AG04450 (cell line): Measurements from ENCODE around the gene TFAP2A. TPM values are rescaled to one million over a fixed set of nuclear protein-coding genes. Genes with fewer than 3 reads are reported as not detected.

Source experiments
- CTCF ChIA-PET: fragments of 300-600, 350-600 bp; formaldehyde crosslinking; extraction: SDS; loops from one replicate; lab custom pipeline; 2022; ENCODE audit warnings: antibody characterized with exemption, inconsistent platforms; lab: Charles Lee
- POLR2A ChIA-PET: fragments of 350-600 bp; formaldehyde crosslinking; extraction: SDS; loops from one replicate; lab custom pipeline; 2021; ENCODE audit warnings: antibody characterized with exemption, inconsistent platforms; lab: Yijun Ruan, JAX
- DNase-seq: peaks from one replicate; pipeline ENCODE4 v3.0.0-alpha.2; 2011; ENCODE audit warnings: low read depth, low spot score
- H3K27ac ChIP-seq: one replicate; pipeline ENCODE4 v1.5.1; 2012; ENCODE audit warnings: low read depth, low read length, control low read depth
- H3K27me3 ChIP-seq: one replicate; pipeline ENCODE4 v1.6.0; 2012; ENCODE audit warnings: low read length; ENCODE audit not compliant: control insufficient read depth, insufficient read depth
- H3K4me3 ChIP-seq: 2 replicates; pipeline ENCODE4 v1.5.1; 2011; ENCODE audit warnings: mild to moderate bottlenecking, low read depth, low read length, control low read depth
- H3K9me3 ChIP-seq: 2 replicates; pipeline ENCODE4 v1.5.1; 2012; ENCODE audit warnings: low read length; ENCODE audit not compliant: control insufficient read depth, insufficient read depth
- CTCF ChIP-seq: IDR thresholded peaks from 2 replicates; pipeline ENCODE4 v1.5.1; 2011; ENCODE audit warnings: low read depth, low read length, control low read depth, inconsistent platforms
- polyA plus RNA-seq: library from polyadenylated mRNA; depleted of rRNA; stranded (reverse); fragments of >200 nt; gene quantifications from 2 replicates; pipeline ENCODE4 v1.2.3, GENCODE V29; 2011

TFAP2A gene
- polyA plus RNA-seq, 1 experiment: 2.3 TPM

- Histone ChIP-seq H3K27ac (peak overlapping the region; percentile 39), H3K9me3 (peaks cover 26% of the 10 kb centered on the region), H3K27me3 (peaks cover 93% of the 10 kb centered on the region), H3K4me3 (peak overlapping the region; percentile 63)
- ChIA-PET POLR2A (interaction anchor here (0.6 to 1.5 kb wide), 2 partner anchors 12 to 34 kb away, joined by 4 to 6 read pairs; no protein-coding TSS in a partner anchor), CTCF (interaction anchor here (0.6 to 2.7 kb wide), 11 partner anchors 8 to 1431 kb away, joined by 3 to 10 read pairs (median 4); no protein-coding TSS in a partner anchor)
- TF ChIP-seq CTCF: no peak
- no peak for DNase-seq
Measured at GRCh38 chr6:10413850-10414738, 780 bp downstream of the TFAP2A start.

GRCh38 chr6:10413262-10413849, 1.5 kb downstream of the TFAP2A start:
- POLR2A ChIA-PET: interaction anchor here (0.7 to 1.5 kb wide), 2 partner anchors 13 to 27 kb away, joined by 4 to 10 read pairs; no protein-coding TSS in a partner anchor
- CTCF ChIA-PET: interaction anchor here (0.7 to 2.7 kb wide), 2 partner anchors 12 to 1430 kb away, joined by 3 to 10 read pairs; no protein-coding TSS in a partner anchor
- Histone ChIP-seq H3K9me3 (peaks cover 21% of the 10 kb centered on the region), H3K27me3 (peaks cover 90% of the 10 kb centered on the region), H3K4me3 (peak overlapping the region; percentile 63), H3K27ac (peak overlapping the region; percentile 39)
- TF ChIP-seq CTCF: no peak
- DNase-seq: no peak

DNA sequence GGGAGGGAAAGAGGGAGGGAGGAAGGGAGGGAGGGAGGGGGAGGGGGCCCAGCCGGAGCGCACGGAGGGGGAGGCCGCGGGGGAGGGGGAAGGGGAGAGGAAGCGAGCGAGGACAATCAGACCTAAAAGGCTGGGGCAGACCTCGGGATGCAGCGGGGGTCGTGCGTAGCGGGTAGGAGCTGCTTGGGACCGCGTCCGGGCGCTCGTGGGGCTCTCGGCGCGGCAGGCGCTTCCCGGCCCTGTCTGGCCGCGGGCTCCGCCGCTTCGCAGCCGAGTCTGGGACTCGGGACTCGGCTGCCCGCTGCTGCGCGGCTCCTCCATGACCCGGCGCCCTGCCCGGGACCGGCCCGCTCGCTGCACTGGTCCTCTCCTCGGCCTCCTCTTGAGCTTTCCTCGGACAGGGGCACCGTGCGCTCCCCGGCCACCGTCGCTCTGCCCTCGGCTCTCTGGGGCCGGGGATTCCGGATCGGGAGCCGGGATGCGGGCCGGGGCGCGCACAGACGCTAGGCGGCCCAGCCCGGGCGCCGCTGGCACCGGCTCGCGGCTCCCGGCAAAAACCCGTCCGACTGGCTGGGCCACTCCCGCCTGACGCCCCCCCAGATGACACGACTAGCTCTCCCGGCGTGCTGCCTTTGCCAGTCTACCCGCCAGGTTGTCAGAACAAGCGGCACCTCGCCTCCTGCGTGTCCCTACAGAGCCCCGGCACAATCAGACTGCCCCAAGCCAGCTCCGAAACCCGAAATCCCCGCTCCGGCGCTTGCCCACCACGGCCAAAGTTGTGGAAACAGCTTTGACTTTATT, 2.2 kb downstream of the TFAP2A start:
- POLR2A ChIA-PET: interaction anchor here (0.6 to 0.7 kb wide), 2 partner anchors 27 to 1430 kb away, joined by 3 to 10 read pairs; no protein-coding TSS in a partner anchor
- no peak overlapping the region for H3K27ac ChIP-seq

DNA sequence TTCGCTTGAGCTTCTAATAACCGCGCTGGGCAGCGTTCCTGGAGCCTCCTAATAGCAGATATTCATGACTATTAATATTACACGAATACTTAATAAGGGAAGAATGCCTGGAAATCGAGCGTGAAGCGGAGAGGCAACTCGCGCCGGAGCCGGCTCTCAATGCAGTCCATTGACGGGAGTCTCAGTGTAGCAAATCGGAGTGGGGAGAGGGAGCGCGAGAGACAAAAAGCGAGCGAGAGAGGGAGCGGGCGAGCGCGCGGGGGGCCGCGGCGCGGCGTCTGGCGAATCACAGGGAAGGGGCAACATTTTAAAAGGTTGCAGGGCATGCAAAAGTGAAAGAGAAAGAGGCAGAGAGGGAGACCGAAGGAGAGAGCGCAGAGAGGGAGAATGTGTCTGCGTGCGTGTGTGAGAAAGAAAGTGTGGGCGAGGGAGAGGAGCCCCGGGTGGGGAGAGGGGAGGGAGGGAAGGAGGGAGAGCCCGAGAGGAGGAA, 2.9 kb downstream of the TFAP2A start:
- peaks cover 11% of the 10 kb centered on the region; the same call in 1 of the 2 replicates for H3K9me3 ChIP-seq
- ChIA-PET POLR2A (no interaction called here), CTCF (no interaction called here)
- peaks cover 76% of the 10 kb centered on the region for H3K27me3 ChIP-seq
- peak overlapping the region; percentile 57 for H3K27ac ChIP-seq
- peak overlapping the region; percentile 63 for H3K4me3 ChIP-seq
- peak; percentile 33 for DNase-seq
- no peak for TF ChIP-seq CTCF

More for the DNA sequence above, 2.2 kb downstream of the TFAP2A start:
- peak overlapping the region; percentile 63 for H3K4me3 ChIP-seq
- no peak for DNase-seq
- H3K9me3 ChIP-seq: peaks cover 17% of the 10 kb centered on the region
- TF ChIP-seq CTCF: no peak
- CTCF ChIA-PET: interaction anchor here (0.7 kb wide), 1 partner anchor 12 kb away, joined by 3 read pairs; no protein-coding TSS in a partner anchor
- peaks cover 83% of the 10 kb centered on the region for H3K27me3 ChIP-seq
